Stimulated activated CD8-positive, alpha-beta memory T cell treated with anti-CD3 and anti-CD28 coated beads, Interleukin-2, amount 100 ng/mL, for 48 hours (primary cell): ENCODE results near the gene LEUTX.
"Not testable (repeated sequence)": the region's sequence is repeated elsewhere in the genome, so short reads cannot be mapped to it uniquely, and the experiment has no call there.

ENCODE experiments used
- DNase-seq, 2 donors: peaks; one replicate each; pipeline ENCODE4 v3.0.0-alpha.2; 2020; ENCODE audit warnings: low read depth in 2 of 2

The LEUTX gene

DNA sequence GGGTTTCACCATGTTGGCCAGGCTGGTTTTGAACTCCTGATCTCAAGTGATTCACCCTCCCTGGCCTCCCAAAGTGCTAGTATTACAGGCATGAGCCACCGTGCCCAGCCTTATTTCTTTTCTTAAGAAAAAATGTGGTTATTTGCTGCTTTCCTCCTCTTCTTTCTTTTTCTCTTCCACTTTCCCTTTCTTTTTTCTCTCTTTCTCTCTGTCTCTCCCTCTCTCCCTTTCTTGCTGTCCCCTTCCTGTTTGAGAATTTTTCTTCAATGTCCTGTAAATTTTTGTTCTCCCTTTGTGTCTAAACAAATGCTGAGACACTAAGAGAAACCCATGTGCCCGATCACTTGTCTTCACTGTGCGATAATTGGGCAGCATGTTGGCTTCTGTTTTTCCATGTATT is 2.2 kb downstream of the LEUTX start:
- no peak for DNase-seq

DNA sequence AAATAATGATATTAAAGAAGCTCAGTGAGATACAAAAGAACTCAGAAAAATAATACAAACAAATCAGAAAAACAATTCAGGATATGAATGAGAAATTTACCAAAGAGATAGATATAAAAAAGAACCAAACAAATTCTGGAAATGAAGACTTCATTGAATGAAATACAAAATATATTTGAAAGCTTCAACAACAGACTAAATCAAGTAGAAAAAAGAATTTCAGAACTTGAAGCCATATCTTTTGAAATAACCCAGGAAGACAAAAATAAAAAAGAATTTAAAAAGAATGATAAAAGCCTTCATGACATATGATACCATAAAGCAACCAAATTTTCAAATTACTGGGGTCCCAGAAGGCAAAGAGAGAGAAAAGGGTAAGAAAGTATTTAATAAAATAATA is 9.6 kb downstream of the LEUTX start:
- DNase-seq = no peak

DNA sequence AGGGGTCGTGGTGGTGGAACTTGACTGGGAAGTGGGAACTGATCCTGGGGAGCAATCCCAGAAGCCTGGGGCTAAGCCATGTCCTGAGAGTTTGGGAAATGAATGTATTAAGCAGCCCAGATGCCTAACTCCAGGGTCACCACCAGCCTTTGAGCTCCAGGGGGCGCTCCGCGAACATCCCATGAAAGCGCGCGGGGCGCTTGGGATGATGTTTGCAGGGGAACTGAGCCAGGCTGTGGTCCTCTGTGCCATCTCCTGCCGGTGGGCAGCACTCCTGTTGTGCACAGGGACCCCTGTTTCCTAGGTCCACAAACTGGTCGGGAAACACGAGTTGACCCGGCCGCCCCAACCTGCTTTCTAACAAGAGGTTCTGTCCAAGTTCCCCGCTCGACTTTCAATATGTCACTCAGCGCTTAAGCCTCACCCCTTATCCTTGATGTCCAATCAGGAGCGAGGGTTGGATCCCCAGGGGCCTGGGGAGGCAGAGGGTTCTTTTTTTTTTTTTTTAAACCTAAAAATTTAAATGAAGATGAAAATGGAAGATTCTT is 14.4 kb downstream of the LEUTX start:
- DNase-seq = peak; percentile 53 to 70

DNA sequence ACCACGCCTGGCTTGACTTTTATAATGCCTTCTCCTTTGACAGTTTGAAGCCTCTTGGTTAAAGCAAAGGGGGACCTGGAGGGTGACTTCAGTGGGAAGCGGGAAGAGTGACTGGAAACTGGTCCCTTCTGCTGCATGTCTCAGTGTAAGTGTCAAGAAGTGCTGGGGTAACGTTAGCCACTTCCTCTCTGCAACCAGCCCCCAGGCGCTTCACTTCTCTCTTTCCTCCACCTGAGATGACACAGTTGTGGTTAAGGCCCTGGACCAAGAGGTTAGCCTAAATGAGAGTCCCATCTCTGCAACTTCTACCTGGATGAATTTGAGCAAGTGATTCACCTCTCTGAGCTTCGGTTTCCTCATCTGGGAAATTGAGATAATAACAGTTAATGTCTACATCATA is 16.3 kb downstream of the LEUTX start:
- DNase-seq = no peak

DNA sequence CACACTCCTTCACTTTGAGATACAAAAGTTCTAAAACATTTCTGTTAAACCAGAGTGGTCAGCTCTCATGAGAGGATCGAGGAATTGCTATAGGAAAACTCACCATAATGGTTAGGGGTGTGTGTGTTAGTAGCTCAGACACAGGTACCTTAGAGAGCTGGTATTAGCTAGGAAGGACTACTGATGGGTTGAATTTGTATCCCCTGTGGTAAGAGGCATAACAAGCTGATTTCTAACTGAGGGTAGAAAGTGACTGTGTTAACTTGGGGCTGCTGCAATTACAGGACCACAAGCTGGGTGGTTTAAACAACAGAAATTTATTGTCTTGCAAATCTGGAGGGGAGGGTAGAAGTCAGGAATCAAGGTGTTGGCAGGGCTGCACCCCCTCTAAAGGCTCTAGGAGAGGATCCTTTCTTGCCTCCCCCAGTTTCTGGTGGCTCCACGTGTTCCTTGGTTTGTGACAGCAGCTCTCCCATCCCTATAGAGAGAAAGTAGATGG is 17.4 kb downstream of the LEUTX start:
- DNase-seq = no peak

DNA sequence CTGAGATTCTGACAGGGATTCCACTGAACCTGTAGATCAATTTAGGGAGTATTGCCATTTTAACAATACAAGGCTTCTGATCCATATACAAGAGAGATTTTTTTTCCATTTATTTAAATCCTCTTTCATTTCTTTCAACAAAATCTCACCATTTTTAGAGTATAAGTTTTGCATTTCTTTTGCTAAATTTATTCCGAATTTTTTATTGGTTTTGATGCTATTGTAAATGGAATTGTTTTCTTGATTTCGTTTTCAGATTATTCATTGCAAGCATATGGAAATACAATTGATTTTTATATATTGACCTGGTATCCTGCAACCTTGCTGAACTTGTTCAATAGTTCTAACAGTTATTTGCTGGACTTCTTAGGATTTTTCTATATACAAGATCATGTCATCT is 18.4 kb downstream of the LEUTX start:
- no peak for DNase-seq

DNA sequence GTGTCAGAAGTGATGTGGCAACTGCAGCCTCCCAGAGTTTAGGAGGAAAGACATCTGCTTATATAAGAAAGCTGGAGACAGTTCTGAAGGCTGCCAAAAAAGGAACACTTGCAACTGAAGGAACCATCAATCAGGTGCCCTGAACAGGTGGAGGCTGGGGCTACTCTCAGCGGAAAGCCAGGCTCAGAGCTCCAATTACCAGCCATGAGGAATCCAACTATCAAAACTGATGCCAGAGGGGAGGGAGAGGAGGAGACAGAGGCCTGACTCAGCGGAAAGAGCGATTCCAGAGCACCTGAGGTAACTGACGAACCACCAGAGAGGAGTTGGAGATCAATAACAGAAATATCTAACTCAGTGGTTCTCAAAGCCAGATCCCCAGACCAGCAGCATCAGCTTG is 24.3 kb downstream of the LEUTX start:
- DNase-seq = no peak

DNA sequence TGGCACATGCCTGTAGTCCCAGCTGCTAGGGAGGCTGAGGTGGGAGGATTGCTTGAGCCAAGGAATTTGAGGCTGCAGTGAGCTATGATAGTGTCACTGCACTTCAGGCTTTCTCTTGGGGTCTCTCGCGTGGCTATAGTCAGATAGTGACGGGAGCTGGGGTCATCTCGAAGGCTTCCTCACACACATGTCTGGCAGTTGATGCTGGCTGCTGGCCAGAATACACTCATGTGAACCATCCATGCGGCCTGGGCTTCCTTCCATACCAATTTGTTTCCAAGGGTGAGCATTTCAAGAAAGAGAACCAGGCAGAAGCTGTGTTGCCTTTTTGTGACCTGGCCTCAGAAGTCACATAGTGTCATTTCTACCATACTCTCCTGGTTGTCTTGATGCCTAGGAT is 26.4 kb downstream of the LEUTX start:
- no peak for DNase-seq

DNA sequence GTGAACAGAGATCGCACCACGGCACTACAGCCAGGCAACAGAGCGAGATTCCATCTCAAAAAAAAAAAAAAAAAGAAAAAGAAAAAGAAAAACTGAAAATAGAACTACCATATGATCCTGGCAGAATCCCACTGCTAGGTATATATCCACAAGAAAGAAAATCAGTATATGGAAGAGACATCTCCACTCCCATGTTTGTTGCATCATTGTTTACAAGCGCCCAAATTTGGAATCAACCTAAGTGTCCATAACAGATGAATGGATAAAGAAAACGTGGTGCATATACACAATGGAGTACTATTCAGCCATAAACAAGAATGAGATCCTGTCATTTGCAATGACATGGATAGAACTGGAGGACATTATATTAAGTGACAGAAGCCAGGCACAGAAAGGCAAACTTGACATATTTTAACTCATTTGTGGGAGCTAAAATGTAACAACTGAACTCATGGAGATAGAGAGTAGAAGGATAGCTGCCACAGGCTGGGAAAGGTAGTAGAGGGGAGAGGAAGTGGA is 29.3 kb downstream of the LEUTX start:
- no peak for DNase-seq

DNA sequence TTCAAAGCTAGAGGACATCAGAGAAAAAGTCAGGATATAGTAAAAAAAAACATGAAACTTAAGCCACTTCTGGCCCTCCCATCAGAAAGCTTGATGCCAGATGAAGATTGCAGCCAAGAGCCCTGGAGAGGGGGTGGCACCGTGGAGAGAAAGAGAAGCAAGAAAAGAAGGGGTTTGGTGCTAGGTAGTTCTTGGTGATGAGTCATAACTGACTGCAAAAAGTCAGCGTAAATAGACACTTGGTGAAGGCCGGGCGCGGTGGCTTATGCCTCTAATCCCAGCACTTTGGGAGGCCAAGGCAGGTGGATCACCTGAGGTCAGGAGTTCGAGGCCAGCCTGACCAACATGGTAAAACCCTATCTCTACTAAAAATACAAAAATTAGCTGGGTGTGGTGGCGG is 30.0 kb downstream of the LEUTX start:
- DNase-seq = not testable (repeated sequence)

DNA sequence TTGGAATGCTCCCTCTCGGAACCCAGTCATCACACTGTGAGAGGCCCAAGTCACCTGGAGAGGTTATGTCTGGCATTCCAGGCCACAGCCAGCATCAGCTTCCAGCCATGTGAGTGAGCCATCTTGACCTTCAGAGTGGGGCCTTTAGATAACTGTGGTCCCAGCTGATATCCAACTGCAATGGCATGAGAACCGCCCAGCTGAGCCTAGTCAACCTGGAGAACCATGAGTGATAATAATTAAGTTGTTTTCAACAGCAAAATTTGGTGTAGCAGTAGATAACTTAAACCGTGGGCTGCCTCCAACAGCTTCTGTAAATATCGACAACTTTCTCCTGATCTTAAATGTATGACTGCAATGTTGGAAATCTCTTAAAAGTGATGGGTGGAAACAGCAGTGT is 30.7 kb downstream of the LEUTX start:
- DNase-seq = no peak

DNA sequence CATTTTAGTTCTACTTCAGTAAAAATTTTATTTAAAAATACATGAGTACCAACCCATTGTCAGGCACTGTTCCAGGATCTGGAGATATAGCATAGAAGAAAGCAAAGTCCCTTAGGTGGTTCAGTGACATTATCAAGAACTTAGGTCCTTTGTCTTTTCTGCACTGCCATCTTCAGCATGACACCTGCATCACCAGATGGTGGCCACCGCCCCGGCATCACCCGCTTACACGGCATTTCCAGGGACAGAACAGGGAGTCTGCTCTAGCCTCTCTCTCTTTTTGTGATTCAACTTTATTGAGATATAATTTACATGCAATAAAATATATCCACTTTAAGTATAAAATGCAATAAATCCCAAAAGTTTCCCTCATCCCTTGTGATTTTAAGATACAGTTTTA is 31.8 kb downstream of the LEUTX start:
- DNase-seq = no peak

DNA sequence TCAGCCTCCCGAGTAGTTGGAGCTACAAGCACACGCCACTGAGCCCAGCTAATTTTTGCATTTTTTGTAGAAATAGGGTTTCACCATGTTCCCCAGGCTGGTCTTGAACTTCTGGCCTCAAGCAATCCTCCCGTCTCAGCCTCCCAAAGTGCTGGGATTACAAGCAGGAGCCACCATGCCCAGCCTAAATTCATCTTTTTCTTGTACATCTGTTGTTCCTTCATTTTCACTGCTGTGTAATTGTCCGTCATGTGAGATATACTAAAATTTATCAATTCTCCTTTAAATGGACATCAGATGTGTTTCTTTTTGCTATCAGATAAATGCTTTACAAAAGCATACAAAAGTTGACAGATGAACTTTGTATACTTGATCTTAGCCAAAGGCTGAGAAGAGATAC is 32.4 kb downstream of the LEUTX start:
- no peak for DNase-seq

DNA sequence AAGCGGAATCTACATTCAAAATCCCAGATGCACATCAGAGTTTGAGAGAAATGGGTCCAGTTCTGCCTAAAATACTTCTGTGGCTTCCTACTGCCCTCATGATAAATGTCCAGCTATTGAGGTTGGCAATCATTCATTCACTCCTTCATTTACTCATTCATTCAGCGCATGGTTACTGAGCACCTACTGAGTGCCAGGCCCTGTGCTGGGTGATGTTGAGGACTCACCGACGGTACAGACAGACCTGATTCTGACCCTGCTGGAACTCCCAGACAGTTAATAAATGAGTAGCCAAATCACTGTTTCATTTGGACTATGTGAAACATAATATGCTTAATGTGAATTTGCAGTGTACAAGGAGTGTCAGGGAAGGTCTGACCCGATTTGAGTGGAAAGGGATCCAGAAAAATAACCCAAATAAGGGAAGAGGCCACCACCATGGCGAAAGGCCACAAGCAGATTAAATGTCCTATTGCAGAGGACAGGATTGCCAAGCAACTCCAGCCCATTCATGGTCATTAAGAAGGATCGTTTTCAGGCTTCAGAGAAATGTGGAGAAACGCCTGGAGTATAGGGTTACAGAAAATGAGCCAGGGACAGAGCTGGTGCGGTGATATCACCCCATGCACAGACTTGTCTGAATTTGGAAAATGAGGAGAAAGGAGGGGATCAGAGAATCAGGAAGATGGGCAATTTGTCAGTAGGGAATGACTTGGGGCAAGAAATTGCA is 34.8 kb downstream of the LEUTX start:
- DNase-seq = no peak

DNA sequence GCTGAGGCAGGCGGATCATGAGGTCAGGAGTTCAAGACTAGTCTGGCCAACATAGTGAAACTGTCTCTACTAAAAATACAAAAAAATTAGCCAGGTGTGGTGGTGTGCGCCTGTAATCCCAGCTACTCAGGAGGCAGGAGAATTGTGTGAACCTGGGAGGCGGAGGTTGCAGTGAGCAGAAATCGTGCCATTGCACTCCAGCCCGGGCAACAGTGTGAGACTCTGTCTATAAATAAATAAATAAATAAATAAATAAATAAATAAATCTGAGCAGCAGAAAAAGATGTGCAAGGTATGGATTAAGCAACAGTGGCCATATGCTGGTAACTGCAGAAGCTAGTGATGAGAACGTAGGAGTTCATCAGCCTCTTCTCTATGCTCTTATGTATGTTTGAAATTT is 35.5 kb downstream of the LEUTX start:
- not testable (repeated sequence) for DNase-seq

DNA sequence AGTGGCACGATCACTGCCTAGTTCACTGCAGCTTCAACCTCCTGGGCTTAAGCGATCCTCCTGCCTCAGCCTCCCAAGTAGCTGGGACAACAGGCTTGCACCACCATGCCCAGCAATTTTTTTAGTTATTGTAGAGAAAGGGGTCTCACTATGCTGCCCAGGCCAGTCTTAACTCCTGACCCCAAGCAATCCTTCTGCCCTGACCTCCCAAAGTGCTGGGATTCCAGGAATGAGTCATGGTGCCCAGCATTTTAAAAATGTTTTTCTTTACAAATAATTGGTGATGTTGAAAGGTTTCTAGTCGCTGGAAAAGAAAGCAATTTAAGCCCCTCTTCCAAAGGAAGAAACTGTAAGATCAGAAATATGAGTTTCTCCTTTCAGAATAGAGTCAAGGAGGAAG is 35.9 kb downstream of the LEUTX start:
- DNase-seq = no peak

DNA sequence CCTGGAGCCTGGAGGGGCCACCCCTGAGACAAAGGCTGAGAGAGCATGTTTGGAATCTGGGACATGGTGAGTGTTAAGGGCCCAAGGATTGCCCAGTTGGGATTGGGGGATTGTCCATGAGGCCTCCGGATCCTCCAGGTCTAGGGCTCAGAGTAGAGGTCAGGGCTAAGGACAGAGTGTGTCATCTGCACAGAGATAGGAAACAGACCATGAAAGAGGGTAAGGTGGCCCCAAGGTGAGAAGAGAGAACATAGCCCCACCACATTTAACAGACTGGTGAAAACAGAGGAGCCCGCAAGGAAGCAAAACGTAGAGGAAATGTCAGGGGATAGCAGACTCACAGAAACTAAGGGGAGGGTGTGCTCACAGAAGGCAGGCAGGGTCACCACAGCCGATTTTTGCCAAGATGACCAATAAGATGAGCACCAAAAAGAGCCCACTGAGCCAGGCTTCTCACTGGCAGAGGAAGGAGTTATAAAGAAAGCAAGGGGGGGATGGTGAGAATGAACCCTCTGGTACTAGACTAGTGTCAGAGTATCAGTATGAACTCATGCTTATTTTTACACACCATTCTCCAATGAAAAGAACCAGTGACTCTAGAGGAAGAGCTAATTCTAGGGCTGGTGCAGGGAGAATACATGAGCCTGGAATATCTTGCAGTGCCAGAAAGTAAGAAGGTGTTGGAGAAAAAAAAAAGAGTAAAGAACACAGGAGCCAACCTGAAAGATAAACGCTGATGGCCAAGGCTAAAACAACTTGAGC is 37.8 kb downstream of the LEUTX start:
- DNase-seq = no peak

DNA sequence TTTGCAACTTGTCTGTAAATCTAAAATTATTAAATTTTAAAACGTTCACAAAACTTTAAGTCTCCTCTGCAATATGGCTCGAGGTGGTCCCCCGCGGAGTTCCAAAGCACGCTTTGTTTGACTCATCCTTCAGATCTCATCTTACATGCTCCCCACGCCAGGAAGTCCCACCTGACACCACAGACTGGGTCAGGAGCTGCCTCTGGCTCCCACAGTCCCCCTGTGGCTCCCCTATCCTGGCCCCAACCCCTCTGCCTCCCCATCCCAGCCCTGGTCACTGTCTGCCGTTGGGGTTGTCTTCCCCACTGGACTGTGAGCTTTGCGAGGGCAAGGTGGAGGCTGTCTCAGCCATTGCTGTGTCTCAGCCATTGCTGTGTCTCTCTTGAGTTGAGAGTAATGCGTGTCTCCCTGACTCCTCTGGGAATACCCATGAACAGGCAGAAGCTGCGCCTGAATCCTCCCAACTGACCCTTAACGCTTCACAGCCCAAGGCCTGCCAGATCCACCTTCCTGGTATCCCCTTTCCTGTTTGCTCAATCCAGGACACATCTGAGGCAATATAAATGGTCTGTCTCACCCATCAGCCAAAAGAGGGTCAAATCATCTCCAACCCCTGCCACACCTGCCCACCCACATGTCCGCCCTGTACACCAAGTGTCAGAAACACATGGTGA is 39.4 kb downstream of the LEUTX start:
- DNase-seq = no peak

DNA sequence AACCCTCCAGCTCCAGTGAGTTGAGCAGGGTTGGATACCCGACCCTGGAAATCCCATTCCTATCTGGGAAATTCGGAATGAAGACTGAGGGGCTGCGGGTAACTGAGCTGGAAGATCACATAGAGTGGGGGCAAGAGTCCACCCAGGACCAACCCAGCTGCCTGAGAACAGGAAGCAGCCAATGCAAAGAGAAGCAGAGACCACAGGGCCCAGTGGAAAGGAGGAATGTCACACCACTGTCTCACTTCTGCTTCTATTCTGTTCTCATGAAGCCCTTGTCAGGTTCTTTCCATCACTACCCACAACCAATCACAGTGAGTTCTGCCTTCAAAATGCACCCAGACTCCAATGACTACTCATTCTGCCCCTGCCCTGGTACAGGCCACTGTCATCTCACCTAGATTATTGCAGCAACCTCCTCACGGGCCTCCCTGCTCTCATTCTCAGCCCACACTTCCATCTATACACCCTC is 40.0 kb downstream of the LEUTX start:
- no peak for DNase-seq

DNA sequence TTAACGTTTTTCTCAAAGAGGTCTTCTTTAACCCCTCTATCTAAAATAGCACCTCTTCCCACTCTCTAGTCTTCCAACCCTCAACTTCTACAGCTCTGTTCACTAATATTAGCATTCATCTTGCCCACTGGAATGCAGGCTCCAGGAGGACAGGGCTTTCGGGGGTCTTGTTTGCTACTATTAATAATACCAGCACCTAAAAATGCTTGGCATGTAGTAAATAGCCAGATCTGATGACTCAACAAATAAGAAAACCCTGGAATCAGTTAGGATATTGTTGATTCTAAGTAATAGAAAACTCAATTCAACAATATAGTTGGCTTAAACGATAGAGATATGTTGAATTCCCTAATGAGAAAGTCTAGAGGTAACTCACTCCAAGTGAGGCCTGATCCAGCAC is 41.1 kb downstream of the LEUTX start:
- DNase-seq = no peak

DNA sequence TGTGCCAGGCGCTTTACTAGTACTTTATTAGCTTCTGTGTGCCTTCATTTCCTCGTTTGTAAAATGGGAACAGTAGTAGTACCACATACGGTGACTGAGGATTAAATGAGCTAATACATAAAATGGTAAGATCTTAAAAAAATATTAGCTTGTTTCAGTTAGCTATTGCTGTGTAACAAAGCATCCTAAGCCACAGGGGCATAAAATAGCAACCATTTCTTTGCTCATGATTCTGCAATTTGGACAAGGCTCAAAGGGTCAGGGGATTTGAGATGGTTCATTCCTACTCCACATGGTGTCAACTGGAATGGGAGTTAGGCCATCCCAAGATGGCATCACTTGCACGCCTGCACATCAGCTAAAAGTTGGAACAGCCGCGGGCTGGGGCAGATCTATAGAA is 42.0 kb downstream of the LEUTX start:
- DNase-seq = no peak

DNA sequence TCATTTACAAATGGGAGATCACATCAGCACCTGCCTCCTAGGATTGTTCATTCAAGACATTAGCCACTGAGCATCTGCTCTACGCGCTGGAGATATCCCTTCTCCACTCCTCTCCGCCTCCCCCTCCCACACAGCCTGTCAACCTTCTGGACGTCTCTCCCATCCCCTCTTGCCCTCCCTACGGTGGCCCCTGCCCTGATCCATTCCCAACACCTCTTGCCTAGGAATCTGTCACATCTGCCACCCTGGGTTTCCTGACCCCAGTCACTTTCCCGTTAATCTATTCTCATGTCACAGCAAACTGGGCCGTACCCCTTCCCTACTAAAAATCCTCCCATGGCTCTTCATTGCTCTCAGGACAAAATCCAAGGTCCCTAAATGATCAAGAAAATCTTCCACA is 45.0 kb downstream of the LEUTX start:
- no peak for DNase-seq
